ENCODE data around the gene PRRG2. TPM values are rescaled to one million over a fixed set of nuclear protein-coding genes. Genes with fewer than 3 reads are reported as not detected.

The PRRG2 gene
- total and polyA plus RNA-seq, 12 donors: 0.28 to 1.2 (median 0.85) TPM; not detected in 2

GRCh38 chr19:49595819-49596404, 14.8 kb downstream of the PRRG2 start:
- intact Hi-C loops (cut with DNase I): loop anchor here in 1 of 2 donors (5.0 kb wide), 1 partner anchor 36 kb away; no protein-coding TSS in a partner anchor
- Histone ChIP-seq H3K4me1 (replicated peaks in 1 of 2) (peaks cover 9 to 18% of the 10 kb centered on the region in 2 donors), H3K27ac (no peak overlapping the region), H3K27me3 (no peaks in the 10 kb centered on the region), H3K9me3 (replicated peaks in 1 of 3) (no peaks in the 10 kb centered on the region), H3K36me3 (replicated peaks in 1 of 2) (peaks cover 0 to 72% of the 10 kb centered on the region in 2 donors), H3K4me3 (no peak overlapping the region)
- 88 to 98% (median 91%) methylated on average over 10 to 32 of the region's 32 CpGs for WGBS, 4 donors
- DNase-seq: peak in 1 of 7 donors; percentile 29
- TF ChIP-seq POLR2A (IDR thresholded peaks at IDR 0.05) (no peak), CTCF (IDR thresholded peaks at IDR 0.05) (no peak)

- Histone ChIP-seq H3K4me3 (no peak overlapping the region), H3K27me3 (no peaks in the 10 kb centered on the region), H3K9me3 (replicated peaks in 1 of 3) (no peaks in the 10 kb centered on the region), H3K36me3 (replicated peaks in 1 of 2) (peaks cover 0 to 76% of the 10 kb centered on the region in 2 donors), H3K4me1 (replicated peaks in 1 of 2) (peaks cover 9 to 18% of the 10 kb centered on the region in 2 donors), H3K27ac (no peak overlapping the region)
- TF ChIP-seq CTCF (IDR thresholded peaks at IDR 0.05): no peak
- no peak for TF ChIP-seq POLR2A (IDR thresholded peaks at IDR 0.05)
- WGBS, 4 donors: 90 to 92% (median 90%) methylated on average over 6 to 15 of the region's 15 CpGs
- no peak for DNase-seq
- intact Hi-C loops (cut with DNase I): loop anchor here in 1 of 2 donors (5.0 kb wide), 1 partner anchor 36 kb away; no protein-coding TSS in a partner anchor
Measured at GRCh38 chr19:49596407-49596806, 15.3 kb downstream of the PRRG2 start.

- peaks cover 9 to 18% of the 10 kb centered on the region in 2 donors for H3K4me1 ChIP-seq (replicated peaks in 1 of 2)
- H3K27me3 ChIP-seq: no peaks in the 10 kb centered on the region
- H3K27ac ChIP-seq: no peak overlapping the region
- H3K4me3 ChIP-seq: no peak overlapping the region
- TF ChIP-seq POLR2A (IDR thresholded peaks at IDR 0.05) (no peak), CTCF (IDR thresholded peaks at IDR 0.05) (no peak)
- H3K9me3 ChIP-seq (replicated peaks in 1 of 3): no peaks in the 10 kb centered on the region
- intact Hi-C loops (cut with DNase I): loop anchor here in 1 of 2 donors (5.0 kb wide), 1 partner anchor 35 kb away; no protein-coding TSS in a partner anchor
- no peak for DNase-seq
- peaks cover 0 to 82% of the 10 kb centered on the region in 2 donors for H3K36me3 ChIP-seq (replicated peaks in 1 of 2)
- 95 to 97% (median 96%) methylated on average over 47 to 65 of the region's 65 CpGs for WGBS, 4 donors
Measured at GRCh38 chr19:49596954-49597702, 16.0 kb downstream of the PRRG2 start.

GRCh38 chr19:49597703-49597974, 16.5 kb downstream of the PRRG2 start:
- intact Hi-C loops (cut with DNase I): loop anchor here in 1 of 2 donors (5.0 kb wide), 1 partner anchor 35 kb away; no protein-coding TSS in a partner anchor
- WGBS, 4 donors: 91 to 97% (median 94%) methylated on average over 20 to 29 of the region's 29 CpGs

More at GRCh38 chr19:49597703-49597974, 16.5 kb downstream of the PRRG2 start:
- peaks cover 0 to 87% of the 10 kb centered on the region in 2 donors for H3K36me3 ChIP-seq (replicated peaks in 1 of 2)
- H3K27ac ChIP-seq: no peak overlapping the region
- no peaks in the 10 kb centered on the region for H3K27me3 ChIP-seq
- H3K4me1 ChIP-seq (replicated peaks in 1 of 2): peaks cover 6 to 15% of the 10 kb centered on the region in 2 donors
- H3K4me3 ChIP-seq: no peak overlapping the region
- no peaks in the 10 kb centered on the region for H3K9me3 ChIP-seq (replicated peaks in 1 of 3)
- no peak for DNase-seq
- TF ChIP-seq CTCF (IDR thresholded peaks at IDR 0.05) (no peak), POLR2A (IDR thresholded peaks at IDR 0.05) (no peak)
